ENCODE results near the gene P2RY8. TPM values are rescaled to one million over a fixed set of nuclear protein-coding genes. Genes with fewer than 3 reads are reported as not detected.
"Not testable (repeated sequence)": the region's sequence is repeated elsewhere in the genome, so short reads cannot be mapped to it uniquely, and the experiment has no call there.

The P2RY8 gene
- total RNA-seq, 1 donor from 2014 or later: 0.32 TPM

DNA sequence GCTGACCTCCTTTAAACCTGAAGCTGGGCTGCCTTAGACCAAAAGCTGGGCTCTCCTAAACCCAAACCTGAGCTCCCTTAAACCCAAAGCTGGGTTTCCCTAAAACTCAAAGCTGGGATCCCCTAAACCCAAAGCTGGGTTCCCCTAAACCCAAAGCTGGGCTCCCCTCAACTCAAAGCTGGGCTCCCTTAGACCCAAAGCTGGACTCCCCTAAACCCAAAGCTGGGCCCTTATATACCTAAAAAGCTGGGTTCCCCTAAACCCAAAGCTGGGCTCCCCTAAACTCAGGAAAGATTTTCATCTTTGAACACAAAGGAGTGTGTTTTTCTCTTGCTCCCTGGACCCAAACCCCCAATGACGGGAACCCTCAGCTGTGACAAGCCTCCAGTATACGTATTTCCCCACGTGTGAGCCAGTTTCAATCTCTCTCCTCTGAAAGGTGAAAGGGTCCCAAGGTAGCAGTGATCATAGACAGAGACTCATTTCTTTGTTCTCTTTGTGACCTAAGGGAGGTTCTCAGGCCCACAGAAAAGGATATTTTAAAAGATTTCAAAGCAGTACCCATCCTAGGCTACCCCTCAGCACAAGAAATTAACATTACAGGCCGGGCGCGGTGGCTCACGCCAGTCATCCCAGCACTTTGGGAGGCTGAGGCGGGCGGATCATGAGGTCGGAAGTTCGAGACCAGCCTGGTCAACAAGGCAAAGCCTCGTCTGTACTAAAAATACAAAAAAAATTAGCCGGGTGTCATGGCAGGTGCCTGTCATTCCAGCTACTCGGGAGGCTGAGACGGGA, 52.9 kb downstream of the P2RY8 start:
- no peaks in the 10 kb centered on the region for H3K79me2 ChIP-seq (ENCODE audit: low read depth)
- H4K20me1 ChIP-seq (ENCODE audit: low read depth): no peaks in the 10 kb centered on the region
- no peak overlapping the region for H3K9ac ChIP-seq
- H3K36me3 Mint-ChIP-seq: peaks cover 4% of the 10 kb centered on the region
- H3K9me3 Mint-ChIP-seq: peaks cover 19% of the 10 kb centered on the region
- no peaks in the 10 kb centered on the region for H3K9me3 ChIP-seq (ENCODE audit: low read depth)
- H3K4me1 ChIP-seq: no peaks in the 10 kb centered on the region
- no peak overlapping the region for H3K27ac ChIP-seq
- no peak overlapping the region for H3K4me2 ChIP-seq
- H3K27me3 ChIP-seq: no peaks in the 10 kb centered on the region
- H3K27me3 Mint-ChIP-seq (ENCODE audit: insufficient read depth, low read depth): peaks cover 21% of the 10 kb centered on the region
- peaks cover 7% of the 10 kb centered on the region for H3K4me1 Mint-ChIP-seq
- H3K4me3 Mint-ChIP-seq: no peak overlapping the region
- no peak overlapping the region for H3K27ac Mint-ChIP-seq
- TF ChIP-seq EZH2 (IDR thresholded peaks at IDR 0.05): no peak
- TF ChIP-seq, protein P1, sequence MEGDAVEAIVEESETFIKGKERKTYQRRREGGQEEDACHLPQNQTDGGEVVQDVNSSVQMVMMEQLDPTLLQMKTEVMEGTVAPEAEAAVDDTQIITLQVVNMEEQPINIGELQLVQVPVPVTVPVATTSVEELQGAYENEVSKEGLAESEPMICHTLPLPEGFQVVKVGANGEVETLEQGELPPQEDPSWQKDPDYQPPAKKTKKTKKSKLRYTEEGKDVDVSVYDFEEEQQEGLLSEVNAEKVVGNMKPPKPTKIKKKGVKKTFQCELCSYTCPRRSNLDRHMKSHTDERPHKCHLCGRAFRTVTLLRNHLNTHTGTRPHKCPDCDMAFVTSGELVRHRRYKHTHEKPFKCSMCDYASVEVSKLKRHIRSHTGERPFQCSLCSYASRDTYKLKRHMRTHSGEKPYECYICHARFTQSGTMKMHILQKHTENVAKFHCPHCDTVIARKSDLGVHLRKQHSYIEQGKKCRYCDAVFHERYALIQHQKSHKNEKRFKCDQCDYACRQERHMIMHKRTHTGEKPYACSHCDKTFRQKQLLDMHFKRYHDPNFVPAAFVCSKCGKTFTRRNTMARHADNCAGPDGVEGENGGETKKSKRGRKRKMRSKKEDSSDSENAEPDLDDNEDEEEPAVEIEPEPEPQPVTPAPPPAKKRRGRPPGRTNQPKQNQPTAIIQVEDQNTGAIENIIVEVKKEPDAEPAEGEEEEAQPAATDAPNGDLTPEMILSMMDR (IDR thresholded peaks at IDR 0.05): no peak
- TF ChIP-seq EZH2phosphoT487 (IDR thresholded peaks at IDR 0.05): no peak
- DNase-seq (ENCODE audit: low spot score): no peak
- no peak overlapping the region for H2AFZ ChIP-seq (replicated peaks)
- no peaks in the 10 kb centered on the region for H3K36me3 ChIP-seq
- H3K4me3 ChIP-seq: no peak overlapping the region
- H3F3A ChIP-seq (ENCODE audit: low read depth): no peaks in the 10 kb centered on the region

DNA sequence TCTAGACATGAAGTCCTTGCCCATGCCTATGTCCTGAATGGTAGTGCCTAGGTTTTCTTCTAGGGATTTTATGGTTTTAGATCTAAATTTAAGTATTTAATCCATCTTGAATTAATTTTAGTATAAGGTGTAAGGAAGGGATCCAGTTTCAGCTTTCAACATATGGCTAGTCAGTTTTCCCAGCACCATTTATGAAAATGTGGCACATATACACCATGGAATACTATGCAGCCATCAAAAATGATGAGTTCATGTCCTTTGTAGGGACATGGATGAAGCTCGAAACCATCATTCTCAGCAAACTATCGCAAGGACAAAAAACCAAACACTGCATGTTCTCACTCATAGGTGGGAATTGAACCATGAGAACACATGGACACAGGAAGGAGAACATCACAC, 54.5 kb downstream of the P2RY8 start:
- Mint-ChIP-seq H3K27me3 (ENCODE audit: insufficient read depth, low read depth) (peaks cover 19% of the 10 kb centered on the region), H3K9me3 (peaks cover 14% of the 10 kb centered on the region)
- not testable (repeated sequence) for H3K4me2 ChIP-seq; H3K4me1 ChIP-seq; H3K27me3 ChIP-seq; H3K79me2 ChIP-seq (ENCODE audit: low read depth); H3K9me3 ChIP-seq (ENCODE audit: low read depth); H3K4me1 Mint-ChIP-seq; H3F3A ChIP-seq (ENCODE audit: low read depth); DNase-seq (ENCODE audit: low spot score); H3K4me3 Mint-ChIP-seq; H3K36me3 ChIP-seq; H3K4me3 ChIP-seq; H3K9ac ChIP-seq; H2AFZ ChIP-seq (replicated peaks); H4K20me1 ChIP-seq (ENCODE audit: low read depth); H3K27ac ChIP-seq; H3K36me3 Mint-ChIP-seq; H3K27ac Mint-ChIP-seq

DNA sequence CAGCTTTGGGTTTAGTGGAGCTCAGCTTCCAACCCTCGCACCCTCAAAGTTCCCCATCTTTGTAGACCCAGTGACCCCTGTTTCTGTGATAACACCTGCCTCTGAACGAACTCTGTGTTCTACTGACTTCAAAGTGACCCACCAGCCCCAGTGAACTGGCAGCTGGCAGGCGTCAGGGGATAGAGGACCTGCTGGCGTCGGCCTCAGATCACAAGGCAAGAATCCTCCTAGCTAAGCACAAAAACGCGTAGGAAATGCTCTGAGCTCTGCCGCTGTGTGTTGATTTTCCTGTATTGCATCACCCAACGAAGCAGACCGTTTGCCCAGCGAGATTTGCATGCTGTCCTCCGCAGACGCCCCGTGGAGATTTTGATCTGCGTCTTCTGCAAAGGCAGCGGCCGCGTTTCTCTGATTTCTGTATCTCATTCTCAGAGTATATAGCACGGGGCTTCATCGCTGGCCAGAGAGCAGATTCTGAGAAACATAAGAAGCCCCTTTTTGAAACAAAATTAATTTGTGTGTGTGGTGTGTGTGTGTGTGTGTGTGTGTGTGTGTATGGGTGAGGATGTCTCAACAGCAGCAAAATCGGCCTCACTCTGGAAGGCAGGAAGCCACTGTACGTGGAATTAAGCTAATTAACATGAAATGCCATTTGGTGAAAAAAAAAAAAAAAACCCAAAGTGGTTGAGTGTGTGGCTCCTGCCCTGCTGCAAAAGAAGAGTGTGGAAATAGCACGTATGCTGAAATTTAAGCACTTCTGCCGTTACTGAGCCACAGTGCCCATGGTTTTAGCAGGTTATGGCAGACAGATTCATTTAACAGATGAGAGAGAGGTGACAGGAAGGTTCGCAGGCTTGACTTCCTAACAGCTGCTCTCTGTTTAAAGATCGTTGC, 55.1 kb downstream of the P2RY8 start:
- H3K9me3 Mint-ChIP-seq: peaks cover 11% of the 10 kb centered on the region
- DNase-seq (ENCODE audit: low spot score): peak; percentile 62
- peaks cover 20% of the 10 kb centered on the region for H3K27me3 Mint-ChIP-seq (ENCODE audit: insufficient read depth, low read depth)
- H3K4me3 ChIP-seq: peak overlapping the region; percentile 31
- no peaks in the 10 kb centered on the region for H3F3A ChIP-seq (ENCODE audit: low read depth)
- H3K4me3 Mint-ChIP-seq: peak overlapping the region; percentile 77
- H3K4me1 Mint-ChIP-seq: peaks cover 7% of the 10 kb centered on the region
- no peaks in the 10 kb centered on the region for H3K79me2 ChIP-seq (ENCODE audit: low read depth)
- H3K36me3 ChIP-seq: no peaks in the 10 kb centered on the region
- H3K27ac Mint-ChIP-seq: peak overlapping the region; percentile 91
- TF ChIP-seq EZH2phosphoT487 (IDR thresholded peaks at IDR 0.05) (no peak), EZH2 (IDR thresholded peaks at IDR 0.05) (no peak)
- TF ChIP-seq, protein P1 (IDR thresholded peaks at IDR 0.05): no peak
- no peaks in the 10 kb centered on the region for H3K36me3 Mint-ChIP-seq
- no peaks in the 10 kb centered on the region for H4K20me1 ChIP-seq (ENCODE audit: low read depth)
- H3K27me3 ChIP-seq: no peaks in the 10 kb centered on the region
- H3K9ac ChIP-seq: no peak overlapping the region
- H3K9me3 ChIP-seq (ENCODE audit: low read depth): no peaks in the 10 kb centered on the region
- H3K27ac ChIP-seq: no peak overlapping the region
- no peaks in the 10 kb centered on the region for H3K4me1 ChIP-seq
- peak overlapping the region; percentile 72 for H3K4me2 ChIP-seq
- peak overlapping the region; percentile 99 for H2AFZ ChIP-seq (replicated peaks)

Measured in neural progenitor cell (in vitro differentiated cells).